WI38 (cell line): ENCODE measurements around the gene CDK14.

Source experiments
- H3K4me3 ChIP-seq: 2 replicates; pipeline ENCODE4 v1.5.1; 2011; ENCODE audit warnings: low read depth, mild to moderate bottlenecking, control low read depth, low read length
- CTCF ChIP-seq: IDR thresholded peaks from 2 replicates; pipeline ENCODE4 v1.5.1; 2012; ENCODE audit warnings: low read depth, mild to moderate bottlenecking, control low read depth, low read length

Gene CDK14

DNA sequence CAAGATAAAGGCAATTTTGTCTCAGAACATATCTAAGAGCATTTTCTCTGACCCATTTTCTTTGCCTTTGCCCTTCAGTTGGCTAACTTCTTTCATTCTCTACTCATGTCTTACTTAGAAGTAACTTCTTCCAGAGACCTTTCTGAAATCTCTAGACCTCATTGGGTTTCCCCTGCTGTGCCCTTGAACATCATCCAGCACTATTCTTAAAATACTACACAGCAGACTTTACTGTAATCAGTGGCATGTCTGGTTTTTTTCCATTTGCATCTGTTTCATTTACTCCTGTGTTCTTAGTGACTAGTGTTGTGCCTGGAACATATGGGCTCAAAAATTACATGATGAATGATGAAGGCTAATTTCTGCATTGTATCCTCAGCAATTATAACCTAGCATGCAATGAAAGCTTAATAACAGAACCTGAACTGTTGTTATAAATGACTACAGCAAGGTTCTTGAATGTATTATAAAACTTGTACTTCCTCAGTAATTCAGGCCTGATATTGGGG is 301.9 kb downstream of the CDK14 start:
- no peak overlapping the region for H3K4me3 ChIP-seq
- no peak for TF ChIP-seq CTCF

GRCh38 chr7:90900628-90901356 is 304.7 kb downstream of the CDK14 start:
- H3K4me3 ChIP-seq, result no peak overlapping the region

GRCh38 chr7:90903841-90904240 is 307.7 kb downstream of the CDK14 start:
- no peak overlapping the region for H3K4me3 ChIP-seq
- TF ChIP-seq CTCF, result no peak

More at GRCh38 chr7:90900628-90901356, 304.7 kb downstream of the CDK14 start:
- TF ChIP-seq CTCF, result no peak

GRCh38 chr7:90910136-90910535 is 314.0 kb downstream of the CDK14 start:
- no peak for TF ChIP-seq CTCF
- H3K4me3 ChIP-seq, result no peak overlapping the region

DNA sequence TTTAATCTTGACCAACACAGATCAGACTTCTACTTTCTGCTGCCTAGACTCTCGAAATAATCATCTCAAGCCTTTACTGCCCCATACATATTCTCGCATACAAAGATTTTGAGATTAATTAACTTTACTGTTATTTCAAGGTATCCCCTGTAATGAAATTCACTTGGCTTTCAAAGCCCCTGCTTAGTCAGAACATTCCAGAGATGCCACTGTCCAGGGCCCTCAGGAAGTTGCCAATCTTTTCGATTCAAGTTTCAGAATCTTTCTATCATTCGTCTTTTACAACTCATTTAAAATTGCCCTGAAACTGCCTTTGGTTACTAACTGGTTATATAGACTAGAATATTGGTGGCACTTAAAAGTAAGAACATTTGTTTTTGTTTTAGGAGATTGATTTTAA is 320.2 kb downstream of the CDK14 start:
- no peak overlapping the region for H3K4me3 ChIP-seq
- no peak for TF ChIP-seq CTCF

DNA sequence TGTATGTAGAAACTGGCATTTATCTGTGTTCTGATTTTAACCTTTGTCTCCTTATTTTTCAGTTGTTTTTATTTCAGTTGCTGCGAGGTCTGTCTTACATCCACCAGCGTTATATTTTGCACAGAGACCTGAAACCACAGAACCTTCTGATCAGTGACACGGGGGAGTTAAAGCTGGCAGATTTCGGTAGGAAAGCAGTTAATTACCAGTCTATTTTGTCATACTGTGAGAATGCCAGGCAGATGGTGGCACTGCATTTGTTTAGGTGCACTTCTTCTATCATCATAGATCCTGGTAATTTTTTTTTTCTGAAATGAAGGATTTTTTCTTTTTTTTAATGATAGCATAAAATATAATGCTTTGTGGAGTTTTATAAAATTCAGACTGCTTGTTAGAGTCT is 321.4 kb downstream of the CDK14 start:
- TF ChIP-seq CTCF, result no peak
- no peak overlapping the region for H3K4me3 ChIP-seq

- TF ChIP-seq CTCF, result no peak
These were observed 322.2 kb downstream of the CDK14 start for GRCh38 chr7:90918303-90918702.

More at GRCh38 chr7:90918303-90918702, 322.2 kb downstream of the CDK14 start:
- no peak overlapping the region for H3K4me3 ChIP-seq
